ENCODE results near the gene PTGER2.

The PTGER2 gene

DNA sequence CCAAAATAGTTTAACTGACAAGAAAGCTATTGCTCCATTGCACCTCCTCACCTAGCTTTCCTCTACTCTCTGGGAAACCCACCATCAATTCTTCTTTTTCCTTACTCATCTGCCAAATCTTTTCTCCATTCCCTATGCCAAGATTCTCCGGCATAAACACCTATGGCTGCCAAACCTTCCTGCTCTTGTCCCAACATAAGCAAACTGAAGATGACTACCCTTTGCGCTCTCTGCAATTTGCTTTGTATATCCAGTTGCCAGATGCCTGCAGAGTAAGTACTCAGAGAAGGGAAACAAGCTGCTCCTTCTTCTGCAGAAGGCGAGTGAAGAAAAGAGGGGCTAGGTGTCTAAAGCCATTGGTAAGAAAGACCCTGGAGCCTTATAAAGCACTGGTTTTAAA lies 11.5 kb downstream of the PTGER2 start:
- no peak overlapping the region for H3K4me3 ChIP-seq (ENCODE audit: severe bottlenecking)
- H3K9me3 ChIP-seq (ENCODE audit: severe bottlenecking), result no peaks in the 10 kb centered on the region
- TF ChIP-seq, protein P1, sequence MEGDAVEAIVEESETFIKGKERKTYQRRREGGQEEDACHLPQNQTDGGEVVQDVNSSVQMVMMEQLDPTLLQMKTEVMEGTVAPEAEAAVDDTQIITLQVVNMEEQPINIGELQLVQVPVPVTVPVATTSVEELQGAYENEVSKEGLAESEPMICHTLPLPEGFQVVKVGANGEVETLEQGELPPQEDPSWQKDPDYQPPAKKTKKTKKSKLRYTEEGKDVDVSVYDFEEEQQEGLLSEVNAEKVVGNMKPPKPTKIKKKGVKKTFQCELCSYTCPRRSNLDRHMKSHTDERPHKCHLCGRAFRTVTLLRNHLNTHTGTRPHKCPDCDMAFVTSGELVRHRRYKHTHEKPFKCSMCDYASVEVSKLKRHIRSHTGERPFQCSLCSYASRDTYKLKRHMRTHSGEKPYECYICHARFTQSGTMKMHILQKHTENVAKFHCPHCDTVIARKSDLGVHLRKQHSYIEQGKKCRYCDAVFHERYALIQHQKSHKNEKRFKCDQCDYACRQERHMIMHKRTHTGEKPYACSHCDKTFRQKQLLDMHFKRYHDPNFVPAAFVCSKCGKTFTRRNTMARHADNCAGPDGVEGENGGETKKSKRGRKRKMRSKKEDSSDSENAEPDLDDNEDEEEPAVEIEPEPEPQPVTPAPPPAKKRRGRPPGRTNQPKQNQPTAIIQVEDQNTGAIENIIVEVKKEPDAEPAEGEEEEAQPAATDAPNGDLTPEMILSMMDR (IDR thresholded peaks at IDR 0.05; ENCODE audit: poor library complexity, severe bottlenecking), result no peak
- H3K27me3 ChIP-seq (ENCODE audit: insufficient read depth, poor library complexity, severe bottlenecking), result no peaks in the 10 kb centered on the region
- H3K27ac ChIP-seq (ENCODE audit: poor library complexity, severe bottlenecking), result no peak overlapping the region
- peaks cover 15% of the 10 kb centered on the region for H3K4me1 ChIP-seq (ENCODE audit: insufficient read depth, poor library complexity, severe bottlenecking)
- DNase-seq (ENCODE audit: low spot score) (no peak), ATAC-seq (ENCODE audit: low read depth) (no peak)
- H3K36me3 ChIP-seq (ENCODE audit: low read depth), result no peaks in the 10 kb centered on the region

DNA sequence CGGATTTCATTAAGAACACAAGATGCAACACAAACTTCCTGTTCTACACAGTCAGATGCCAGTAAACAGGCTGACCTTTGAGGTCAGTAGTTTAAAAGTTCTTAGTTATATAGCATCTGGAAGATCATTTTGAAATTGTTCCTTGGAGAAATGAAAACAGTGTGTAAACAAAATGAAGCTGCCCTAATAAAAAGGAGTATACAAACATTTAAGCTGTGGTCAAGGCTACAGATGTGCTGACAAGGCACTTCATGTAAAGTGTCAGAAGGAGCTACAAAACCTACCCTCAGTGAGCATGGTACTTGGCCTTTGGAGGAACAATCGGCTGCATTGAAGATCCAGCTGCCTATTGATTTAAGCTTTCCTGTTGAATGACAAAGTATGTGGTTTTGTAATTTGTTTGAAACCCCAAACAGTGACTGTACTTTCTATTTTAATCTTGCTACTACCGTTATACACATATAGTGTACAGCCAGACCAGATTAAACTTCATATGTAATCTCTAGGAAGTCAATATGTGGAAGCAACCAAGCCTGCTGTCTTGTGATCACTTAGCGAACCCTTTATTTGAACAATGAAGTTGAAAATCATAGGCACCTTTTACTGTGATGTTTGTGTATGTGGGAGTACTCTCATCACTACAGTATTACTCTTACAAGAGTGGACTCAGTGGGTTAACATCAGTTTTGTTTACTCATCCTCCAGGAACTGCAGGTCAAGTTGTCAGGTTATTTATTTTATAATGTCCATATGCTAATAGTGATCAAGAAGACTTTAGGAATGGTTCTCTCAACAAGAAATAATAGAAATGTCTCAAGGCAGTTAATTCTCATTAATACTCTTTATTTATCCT lies 13.5 kb downstream of the PTGER2 start:
- Histone ChIP-seq H3K9me3 (ENCODE audit: severe bottlenecking) (no peaks in the 10 kb centered on the region), H3K36me3 (ENCODE audit: low read depth) (no peaks in the 10 kb centered on the region), H3K4me1 (ENCODE audit: insufficient read depth, poor library complexity, severe bottlenecking) (peaks cover 15% of the 10 kb centered on the region), H3K27ac (ENCODE audit: poor library complexity, severe bottlenecking) (peak overlapping the region; percentile 44), H3K27me3 (ENCODE audit: insufficient read depth, poor library complexity, severe bottlenecking) (no peaks in the 10 kb centered on the region), H3K4me3 (ENCODE audit: severe bottlenecking) (no peak overlapping the region)
- DNase-seq (ENCODE audit: low spot score), result no peak
- TF ChIP-seq, protein P1 (IDR thresholded peaks at IDR 0.05; ENCODE audit: poor library complexity, severe bottlenecking), result no peak
- no peak for ATAC-seq (ENCODE audit: low read depth)

DNA sequence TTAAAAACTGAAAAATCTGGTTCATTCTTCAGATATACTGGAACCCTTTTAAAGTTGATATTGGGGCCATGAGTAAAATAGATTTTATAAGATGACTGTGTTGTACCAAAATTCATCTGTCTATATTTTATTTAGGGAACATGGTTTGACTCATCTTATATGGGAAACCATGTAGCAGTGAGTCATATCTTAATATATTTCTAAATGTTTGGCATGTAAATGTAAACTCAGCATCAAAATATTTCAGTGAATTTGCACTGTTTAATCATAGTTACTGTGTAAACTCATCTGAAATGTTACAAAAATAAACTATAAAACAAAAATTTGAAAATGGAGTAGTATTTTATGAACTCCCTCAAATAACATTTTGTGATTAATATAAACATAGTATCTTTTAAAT lies 14.2 kb downstream of the PTGER2 start:
- H3K4me1 ChIP-seq (ENCODE audit: insufficient read depth, poor library complexity, severe bottlenecking), result peaks cover 15% of the 10 kb centered on the region
- TF ChIP-seq, protein P1 (IDR thresholded peaks at IDR 0.05; ENCODE audit: poor library complexity, severe bottlenecking), result no peak
- peak; percentile 93 for ATAC-seq (ENCODE audit: low read depth)
- H3K4me3 ChIP-seq (ENCODE audit: severe bottlenecking), result no peak overlapping the region
- H3K27me3 ChIP-seq (ENCODE audit: insufficient read depth, poor library complexity, severe bottlenecking), result no peaks in the 10 kb centered on the region
- H3K36me3 ChIP-seq (ENCODE audit: low read depth), result no peaks in the 10 kb centered on the region
- H3K27ac ChIP-seq (ENCODE audit: poor library complexity, severe bottlenecking), result peak overlapping the region; percentile 44
- no peak for DNase-seq (ENCODE audit: low spot score)
- H3K9me3 ChIP-seq (ENCODE audit: severe bottlenecking), result no peaks in the 10 kb centered on the region

DNA sequence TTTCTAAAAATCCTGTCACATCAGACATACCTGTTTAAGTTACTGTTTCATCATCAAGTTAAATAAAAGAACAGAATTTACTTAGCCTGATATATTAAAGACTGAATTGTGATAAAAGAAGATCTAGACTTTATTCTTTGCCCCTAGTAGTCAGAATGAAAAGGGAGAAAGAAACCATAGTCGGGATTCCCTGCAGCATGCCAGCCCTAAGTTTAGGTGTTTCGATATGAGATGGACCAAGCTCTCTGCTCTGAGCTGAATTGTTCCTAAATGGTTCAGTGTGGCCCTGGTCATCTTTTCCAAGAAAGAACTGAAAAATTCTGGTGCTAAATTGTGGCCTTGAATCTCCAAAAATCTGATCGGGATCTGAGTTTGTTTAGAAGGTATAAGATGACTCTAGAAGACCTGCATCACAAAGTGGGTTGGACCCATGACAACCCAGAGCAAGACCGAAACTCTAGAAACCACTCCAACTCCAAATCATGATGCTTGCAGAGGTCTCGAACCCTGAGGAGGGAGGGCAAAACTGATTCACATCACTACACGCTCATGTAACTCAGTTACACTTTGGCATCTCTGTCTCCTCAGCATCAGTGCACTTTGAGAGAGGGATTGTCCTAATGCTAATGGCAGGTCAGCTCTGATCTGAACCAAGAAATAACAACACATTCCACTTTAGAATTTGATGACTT lies 15.7 kb downstream of the PTGER2 start:
- ATAC-seq (ENCODE audit: low read depth) (no peak), DNase-seq (ENCODE audit: low spot score) (no peak)
- Histone ChIP-seq H3K27me3 (ENCODE audit: insufficient read depth, poor library complexity, severe bottlenecking) (no peaks in the 10 kb centered on the region), H3K4me3 (ENCODE audit: severe bottlenecking) (no peak overlapping the region), H3K4me1 (ENCODE audit: insufficient read depth, poor library complexity, severe bottlenecking) (peaks cover 15% of the 10 kb centered on the region), H3K9me3 (ENCODE audit: severe bottlenecking) (no peaks in the 10 kb centered on the region), H3K36me3 (ENCODE audit: low read depth) (no peaks in the 10 kb centered on the region), H3K27ac (ENCODE audit: poor library complexity, severe bottlenecking) (no peak overlapping the region)
- TF ChIP-seq, protein P1 (IDR thresholded peaks at IDR 0.05; ENCODE audit: poor library complexity, severe bottlenecking), result no peak

Measured in RWPE2 (cell line).